HG03108 (cell line): ENCODE measurements around the gene STEAP1.

Source experiments
- ATAC-seq: cut with Tn5 transposase; IDR thresholded peaks from one replicate; pipeline ENCODE4 v1.9.1; 2021; ENCODE audit warnings: moderate library complexity; ENCODE audit not compliant: unreplicated experiment

Gene STEAP1

GRCh38 chr7:90211391-90212148, 57.3 kb downstream of the STEAP1 start, which contains the start of gene STEAP2:
STEAP2 (plus strand) TSS chr7:90211740; CDS start chr7:90225083, 13,343 bp downstream.
- peak; percentile 80 for ATAC-seq

- no peak for ATAC-seq
These were observed 57.9 kb downstream of the STEAP1 start for GRCh38 chr7:90212149-90212495.

- ATAC-seq, result no peak
These were observed 59.3 kb downstream of the STEAP1 start for GRCh38 chr7:90213521-90213920.
